H1 (cell line): ENCODE measurements around the gene SLC15A3. TPM values are rescaled to one million over a fixed set of nuclear protein-coding genes. Genes with fewer than 3 reads are reported as not detected.

Experiments used
- CTCF ChIA-PET: fragments of 300-600 bp; sonication (Branson Sonifier 250); formaldehyde crosslinking; loops from one replicate; lab custom pipeline; 2021; ENCODE audit not compliant: partially characterized antibody; lab: Charles Lee
- POLR2A ChIA-PET: fragments of 300-600 bp; sonication (Branson Sonifier 250); formaldehyde crosslinking; loops from one replicate; lab custom pipeline; 2021; ENCODE audit warnings: inconsistent platforms; ENCODE audit not compliant: partially characterized antibody; lab: Charles Lee
- DNase-seq, 2 experiments: peaks; one replicate each; pipeline versions ENCODE4 v3.0.0 to v3.0.0-alpha.2; 2010 to 2022; ENCODE audit warnings: low spot score in 2 of 2, low read depth in 1 of 2, mixed read lengths in 1 of 2
- FAIRE-seq: peaks from 2 replicates; lab custom pipeline; 2011; peaks lifted over from hg19 to GRCh38; lab: Jason Lieb, UNC
- H2AFZ ChIP-seq: 2 replicates; pipeline ENCODE4 v1.8.1; 2012; ENCODE audit warnings: low read length, inconsistent platforms
- H2AK5ac ChIP-seq: 2 replicates; pipeline ENCODE4 v1.6.1; 2013; ENCODE audit warnings: low read depth, low read length
- H2BK120ac ChIP-seq: replicated peaks from 2 replicates; pipeline ENCODE3; 2013; ENCODE audit warnings: low read depth, low read length, inconsistent platforms
- H2BK12ac ChIP-seq: 2 replicates; pipeline ENCODE4 v1.6.1; 2013; ENCODE audit warnings: low read depth, low read length
- H2BK15ac ChIP-seq: 2 replicates; pipeline ENCODE4 v1.6.1; 2013; ENCODE audit warnings: low read length
- H2BK20ac ChIP-seq: 2 replicates; pipeline ENCODE4 v1.6.1; 2013; ENCODE audit warnings: low read length
- H2BK5ac ChIP-seq: 2 replicates; pipeline ENCODE4 v1.6.1; 2013; ENCODE audit warnings: low read depth, low read length
- H3K14ac ChIP-seq: 2 replicates; pipeline ENCODE4 v1.6.1; 2013; ENCODE audit warnings: inconsistent platforms; ENCODE audit not compliant: insufficient read length
- H3K18ac ChIP-seq: 2 replicates; pipeline ENCODE4 v1.6.1; 2013; ENCODE audit warnings: low read length; ENCODE audit errors: extremely low read depth
- H3K23ac ChIP-seq: 2 replicates; pipeline ENCODE4 v1.6.1; 2013; ENCODE audit warnings: inconsistent platforms; ENCODE audit not compliant: insufficient read length
- H3K23me2 ChIP-seq: 2 replicates; pipeline ENCODE4 v1.6.1; 2013; ENCODE audit warnings: low read depth, low read length
- H3K27ac ChIP-seq: 2 replicates; pipeline ENCODE4 v1.6.1; 2011; ENCODE audit warnings: low read depth, low read length, inconsistent platforms
- H3K27me3 ChIP-seq, 4 experiments: replicated peaks in 1 of 4; 1 replicate in 1 of 4; 2 replicates in 3 of 4; pipeline versions ENCODE4 v1.6.1 to v1.8.1; 2011 to 2013; ENCODE audit warnings: low read length in 3 of 4, mild to moderate bottlenecking in 3 of 4, inconsistent platforms in 2 of 4, mixed read lengths in 2 of 4, moderate library complexity in 1 of 4; ENCODE audit not compliant: control insufficient read depth in 3 of 4, insufficient read depth in 3 of 4; ENCODE audit errors: extremely low read depth in 1 of 4
- H3K36me3 ChIP-seq, 4 experiments: 2 replicates each; pipeline versions ENCODE4 v1.6.1 to v1.8.1; 2011 to 2013; ENCODE audit warnings: mild to moderate bottlenecking in 4 of 4, low read length in 3 of 4, moderate library complexity in 2 of 4, control low read depth in 1 of 4, inconsistent platforms in 1 of 4; ENCODE audit not compliant: insufficient read depth in 4 of 4, control insufficient read depth in 2 of 4
- H3K4ac ChIP-seq: replicated peaks from 2 replicates; pipeline ENCODE3; 2013; ENCODE audit warnings: low read length, low read depth, mixed read lengths, inconsistent platforms; ENCODE audit not compliant: insufficient read length
- H3K4me1 ChIP-seq, 4 experiments: replicated peaks in 1 of 4; 1 replicate in 1 of 4; 2 replicates in 3 of 4; pipeline versions ENCODE4 v1.6.1 to v1.8.1; 2011 to 2013; ENCODE audit warnings: low read length in 3 of 4, inconsistent platforms in 2 of 4, mixed read lengths in 1 of 4; ENCODE audit not compliant: insufficient read depth in 4 of 4, control insufficient read depth in 3 of 4
- H3K4me2 ChIP-seq, 2 experiments: 2 replicates each; pipeline versions ENCODE4 v1.6.1 to v1.8.1; 2011 to 2013; ENCODE audit warnings: low read depth in 2 of 2, low read length in 2 of 2, control low read depth in 1 of 2, inconsistent platforms in 1 of 2, mild to moderate bottlenecking in 1 of 2; ENCODE audit not compliant: insufficient read depth in 1 of 2
- H3K4me3 ChIP-seq, 4 experiments: fragments of 200-600, 300-600 bp in 1 of 4; sonication (generic), shearing (Covaris generic), sonication (Bioruptor Twin) in 1 of 4; 2 replicates each; pipeline versions ENCODE4 v1.5.1 to v1.8.1; 2011 to 2016; ENCODE audit warnings: low read length in 4 of 4, low read depth in 3 of 4, control low read depth in 2 of 4, inconsistent platforms in 2 of 4, mild to moderate bottlenecking in 2 of 4, mixed read lengths in 1 of 4, moderate library complexity in 1 of 4; ENCODE audit not compliant: insufficient read depth in 2 of 4; ENCODE audit errors: extremely low read depth in 1 of 4
- H3K56ac ChIP-seq: replicated peaks from 2 replicates; pipeline ENCODE3; 2013; ENCODE audit warnings: low read depth, mild to moderate bottlenecking, mixed read lengths, low read length, inconsistent platforms; ENCODE audit not compliant: insufficient read length
- H3K79me1 ChIP-seq: 2 replicates; pipeline ENCODE4 v1.6.1; 2013; ENCODE audit warnings: low read depth, low read length, control low read depth
- H3K79me2 ChIP-seq, 2 experiments: 2 replicates each; pipeline versions ENCODE4 v1.6.1 to v1.8.1; 2012 to 2013; ENCODE audit warnings: low read length in 2 of 2, mild to moderate bottlenecking in 2 of 2, inconsistent platforms in 1 of 2; ENCODE audit not compliant: insufficient read depth in 2 of 2, control insufficient read depth in 1 of 2
- H3K9ac ChIP-seq, 4 experiments: replicated peaks in 1 of 4; 1 replicate in 1 of 4; 2 replicates in 3 of 4; pipeline versions ENCODE4 v1.6.1 to v1.8.1; 2011 to 2013; ENCODE audit warnings: low read depth in 3 of 4, low read length in 3 of 4, control low read depth in 2 of 4, mild to moderate bottlenecking in 2 of 4, moderate library complexity in 2 of 4, inconsistent platforms in 1 of 4; ENCODE audit errors: extremely low read depth in 1 of 4
- H3K9me3 ChIP-seq, 2 experiments: 2 replicates each; pipeline versions ENCODE4 v1.6.1 to v1.8.1; 2012 to 2013; ENCODE audit warnings: mild to moderate bottlenecking in 2 of 2, moderate library complexity in 2 of 2, control low read depth in 1 of 2, inconsistent platforms in 1 of 2, low read depth in 1 of 2, low read length in 1 of 2, mixed read lengths in 1 of 2; ENCODE audit not compliant: insufficient read depth in 2 of 2
- H4K20me1 ChIP-seq, 2 experiments: replicated peaks in 1 of 2; 2 replicates each; pipeline versions ENCODE3 to v1.8.1; 2011 to 2013; ENCODE audit warnings: inconsistent platforms in 2 of 2, low read length in 2 of 2, mild to moderate bottlenecking in 1 of 2; ENCODE audit not compliant: insufficient read depth in 2 of 2, control insufficient read depth in 1 of 2
- H4K5ac ChIP-seq: 2 replicates; pipeline ENCODE4 v1.6.1; 2013; ENCODE audit warnings: low read length, low read depth, mixed read lengths, inconsistent platforms; ENCODE audit not compliant: insufficient read length
- H4K8ac ChIP-seq: 2 replicates; pipeline ENCODE4 v1.8.0; 2013; ENCODE audit warnings: mild to moderate bottlenecking, moderate library complexity, low read length, inconsistent platforms; ENCODE audit not compliant: insufficient read depth; ENCODE audit errors: extremely low read depth
- H4K91ac ChIP-seq: replicated peaks from 2 replicates; pipeline ENCODE3; 2013; ENCODE audit warnings: low read length, mixed read lengths, inconsistent platforms; ENCODE audit not compliant: insufficient read length
- CBX8 ChIP-seq: fragments of 300-800, 300-1000 bp; sonication (generic); IDR thresholded peaks from 2 replicates; pipeline ENCODE4 v1.7.1; 2016; ENCODE audit warnings: low read depth, low read length, borderline replicate concordance
- EZH2 ChIP-seq: fragments of 200-600 bp; sonication (generic); IDR thresholded peaks from 2 replicates; pipeline ENCODE4 v1.7.1; 2012; ENCODE audit warnings: low read depth, mild to moderate bottlenecking, moderate library complexity, low read length, inconsistent platforms; ENCODE audit not compliant: severe bottlenecking
- RNF2 ChIP-seq: fragments of 200-900, 300-1000 bp; sonication (generic); IDR thresholded peaks from 2 replicates; pipeline ENCODE4 v1.7.1; 2016; ENCODE audit warnings: borderline replicate concordance, low read depth, mild to moderate bottlenecking, antibody characterized with exemption, low read length; ENCODE audit not compliant: poor library complexity, severe bottlenecking; ENCODE audit errors: missing control alignments
- SAP30 ChIP-seq: fragments of 300-600 bp; sonication (generic); IDR thresholded peaks from 2 replicates; pipeline ENCODE4 v1.7.1; 2012; ENCODE audit warnings: low read length, moderate library complexity, mild to moderate bottlenecking, inconsistent platforms; ENCODE audit not compliant: insufficient read depth, insufficient replicate concordance
- SP4 ChIP-seq: IDR thresholded peaks from 2 replicates; pipeline ENCODE4 v1.6.1; 2012; ENCODE audit warnings: low read length, inconsistent platforms
- SUZ12 ChIP-seq: fragments of 200-600 bp; sonication (generic); IDR thresholded peaks from 2 replicates; pipeline ENCODE4 v1.6.1; 2012; ENCODE audit warnings: mild to moderate bottlenecking, inconsistent platforms, low read length, moderate library complexity, mixed read lengths
- ZNF274 ChIP-seq: IDR thresholded peaks from 2 replicates; pipeline ENCODE4 v1.7.0; 2012; ENCODE audit warnings: low read length, borderline replicate concordance; ENCODE audit errors: extremely low read depth
- WGBS, 2 experiments: shearing (Covaris generic) in 1 of 2; methylation state at CpG; one replicate each; pipeline versions ENCODE4 v1.1.6 to v1.1.7; 2013 to 2015; ENCODE audit warnings: low lambda C conversion rate in 2 of 2, mixed read lengths in 2 of 2, inconsistent platforms in 1 of 2, low coverage in 1 of 2, missing lambda C conversion rate in 1 of 2; ENCODE audit not compliant: insufficient replicate concordance in 2 of 2, insufficient coverage in 1 of 2, insufficient read length in 1 of 2; ENCODE audit errors: extremely low coverage in 1 of 2, missing lambda C conversion rate in 1 of 2; 5-methylcytosine and 5-hydroxymethylcytosine counted together
- polyA plus RNA-seq, 7 experiments: library from polyadenylated mRNA; depleted of rRNA in 3 of 7; stranded (reverse) in 5 of 7; unstranded in 2 of 7; fragments of >200 nt in 5 of 7; fragments of 200-250 nt in 2 of 7; gene quantifications; 1 replicate in 5 of 7; 2 replicates in 1 of 7; 4 replicates in 1 of 7; pipeline versions ENCODE4 v1.2.1 to v1.2.3, GENCODE V29; 2011 to 2013; ENCODE audit warnings: missing spikeins in 2 of 7, mixed read lengths in 2 of 7
- total RNA-seq: library from RNA; stranded (reverse); fragmentation: NEBNext Ultra II Directional; extraction: Animal tissue kit (Norgen Biotek cat#: 25700); gene quantifications from 2 replicates; pipeline ENCODE4 v1.2.1, GENCODE V29; 2021

The SLC15A3 gene
- total and polyA plus RNA-seq, 2 of the 8 experiments (the other 6 are each of a cell fraction or from before 2014, with no cell fraction given) = 25.8 to 31.0 TPM

DNA sequence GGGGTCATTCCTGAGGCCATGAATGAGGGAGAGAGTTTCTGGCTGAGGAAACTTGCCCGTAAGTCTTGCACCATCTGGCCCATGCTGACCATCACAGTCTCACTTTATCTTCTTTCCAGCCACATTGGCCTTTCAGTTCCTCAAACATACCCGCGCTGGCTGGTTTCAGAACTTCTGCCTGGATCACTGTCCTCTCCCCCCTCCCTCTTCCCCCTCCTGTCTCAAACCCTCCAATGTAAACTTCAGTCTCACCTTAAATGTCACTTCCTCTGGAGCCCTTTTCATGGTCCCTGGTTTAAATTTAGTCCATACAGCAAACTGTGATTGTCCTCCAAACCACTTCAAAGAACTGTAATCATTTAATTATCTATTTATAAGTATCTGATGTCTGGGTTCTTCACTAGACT lies 41.7 kb downstream of the SLC15A3 start:
- Histone ChIP-seq H3K9ac (no peak overlapping the region), H3K79me2 (peaks cover 7% of the 10 kb centered on the region in 2 experiments), H3K27ac (no peak overlapping the region), H3K4me1 (peaks cover 4 to 17% (median 11%) of the 10 kb centered on the region in 4 experiments), H3K4me2 (no peak overlapping the region), H4K91ac (no peak overlapping the region), H2BK5ac (no peak overlapping the region), H3K9me3 (no peaks in the 10 kb centered on the region), H3K79me1 (no peaks in the 10 kb centered on the region; the same call in 1 of the 2 replicates), H2BK20ac (no peak overlapping the region), H3K18ac (no peak overlapping the region), H3K14ac (no peak overlapping the region), H3K23me2 (peaks cover 10% of the 10 kb centered on the region), H3K27me3 (peaks cover 0 to 2% (median 0%) of the 10 kb centered on the region in 4 experiments; a peak in 1 of 7 replicates), H3K4ac (no peak overlapping the region), H2BK12ac (no peak overlapping the region), H3K4me3 (no peak overlapping the region), H2AK5ac (no peak overlapping the region), H3K56ac (no peak overlapping the region), H3K36me3 (no peaks in the 10 kb centered on the region), H2BK120ac (no peak overlapping the region), H4K20me1 (peaks cover under 1 to 2% of the 10 kb centered on the region in 2 experiments), H2AFZ (no peak overlapping the region), H2BK15ac (no peak overlapping the region), H4K5ac (no peak overlapping the region), H3K23ac (no peak overlapping the region), H4K8ac (no peak overlapping the region)
- FAIRE-seq (no peak), DNase-seq (no peak)
- whole genome bisulfite sequencing, 2 experiments = 74% methylated on average over 3 of the region's 3 CpGs; no CpG with 5 or more reads in 1 of the 2 experiments
- TF ChIP-seq SP4 = no peak
- TF ChIP-seq EZH2 = no peak
- TF ChIP-seq SAP30 = no peak
- no peak for TF ChIP-seq ZNF274
- no peak for TF ChIP-seq CBX8
- no peak for TF ChIP-seq SUZ12
- no peak for TF ChIP-seq RNF2
- ChIA-PET POLR2A (no interaction called here), CTCF (no interaction called here)
